GM12892 (cell line): ENCODE data around the gene ETS2.

Source experiments
- POLR2A ChIP-seq: IDR thresholded peaks from 2 replicates; pipeline ENCODE4 v1.6.1; 2011; ENCODE audit warnings: low read depth, low read length, control low read depth
- POLR2AphosphoS5 ChIP-seq: IDR thresholded peaks from 2 replicates; pipeline ENCODE4 v1.6.1; 2011; ENCODE audit warnings: low read depth, low read length, control low read depth

GRCh38 chr21:38847556-38847955, 41.8 kb downstream of the ETS2 start:
- TF ChIP-seq POLR2AphosphoS5 (no peak), POLR2A (no peak)
